T47D (cell line): ENCODE data around the gene PDE3B.
A peak's percentile ranks its signal among the peaks of the same experiment; 100 is the strongest.
"Not testable (repeated sequence)": the region's sequence is repeated elsewhere in the genome, so short reads cannot be mapped to it uniquely, and the experiment has no call there.

ENCODE experiments used
- DNase-seq, 2 experiments: peaks; one replicate each; pipeline versions ENCODE4 v3.0.0 to v3.0.0-alpha.2; 2011 to 2012; ENCODE audit warnings: low read depth in 1 of 2, low spot score in 1 of 2
- JUND ChIP-seq: IDR thresholded peaks from 2 replicates; pipeline ENCODE4 v1.6.1; 2012; ENCODE audit warnings: low read depth
- in situ Hi-C: cut with HindIII; loops from 2 replicates; pipeline ENCODE4 v1.10.0; 2016; ENCODE audit warnings: low sequenced_read_pairs, low pct_unique_long_range_greater_than_20kb

Gene PDE3B

DNA sequence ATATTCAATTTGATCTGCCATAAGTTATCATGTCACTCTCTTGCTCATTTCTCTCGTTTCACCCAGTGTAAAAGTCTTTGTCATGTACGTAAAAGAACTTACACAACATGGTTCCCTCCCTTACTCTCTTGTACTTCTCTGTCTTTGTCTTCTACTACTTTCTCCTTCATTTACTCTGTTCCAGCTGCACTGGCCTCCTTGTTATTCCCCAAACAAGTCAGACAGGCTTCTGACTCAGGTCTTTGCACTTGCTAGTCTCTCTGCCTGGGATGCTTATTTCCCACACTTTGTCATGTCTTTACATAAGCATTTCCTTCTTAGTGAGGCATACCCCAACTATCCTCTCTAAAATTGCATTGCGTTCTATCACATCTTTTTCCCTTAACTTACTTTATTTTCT lies 131.1 kb downstream of the PDE3B start:
- DNase-seq: peak in 1 of 2 experiments; percentile 50
- TF ChIP-seq JUND: no peak
- in situ Hi-C loops: no loop called here

- DNase-seq: no peak
- TF ChIP-seq JUND: no peak
- in situ Hi-C loops: no loop called here
These were observed 132.3 kb downstream of the PDE3B start for GRCh38 chr11:14775897-14776296.

GRCh38 chr11:14778460-14778859 lies 134.9 kb downstream of the PDE3B start:
- in situ Hi-C loops, DNase-seq: not testable (repeated sequence)

- in situ Hi-C loops: no loop called here
- no peak for DNase-seq
- no peak for TF ChIP-seq JUND
These were observed 140.2 kb downstream of the PDE3B start for GRCh38 chr11:14783788-14784187.

GRCh38 chr11:14784230-14784629 lies 140.6 kb downstream of the PDE3B start:
- no peak for DNase-seq
- TF ChIP-seq JUND: no peak
- in situ Hi-C loops: no loop called here

- in situ Hi-C loops: no loop called here
- DNase-seq: peak in 1 of 2 experiments; percentile 18
- no peak for TF ChIP-seq JUND
These were observed 146.4 kb downstream of the PDE3B start for GRCh38 chr11:14789879-14790484.

DNA sequence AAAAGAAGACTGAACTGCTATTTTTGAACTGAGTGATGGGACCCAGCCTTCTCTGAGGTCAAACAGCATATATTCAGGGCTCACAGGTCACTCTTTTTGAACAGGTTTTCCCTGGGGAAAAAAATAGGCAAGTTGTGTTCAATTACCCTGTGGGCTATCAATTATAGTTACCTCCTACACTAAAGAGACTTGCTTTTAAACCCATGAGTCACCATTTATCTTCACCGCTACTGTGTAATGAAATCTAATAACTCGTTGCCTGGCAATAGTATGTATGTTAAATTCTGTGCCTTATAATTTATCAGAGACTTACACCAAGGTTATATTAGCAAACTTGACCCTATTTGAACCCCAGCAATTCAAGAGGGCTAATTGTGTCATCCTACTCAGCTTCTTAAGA lies 149.9 kb downstream of the PDE3B start:
- no peak for DNase-seq
- in situ Hi-C loops: no loop called here
- TF ChIP-seq JUND: no peak

DNA sequence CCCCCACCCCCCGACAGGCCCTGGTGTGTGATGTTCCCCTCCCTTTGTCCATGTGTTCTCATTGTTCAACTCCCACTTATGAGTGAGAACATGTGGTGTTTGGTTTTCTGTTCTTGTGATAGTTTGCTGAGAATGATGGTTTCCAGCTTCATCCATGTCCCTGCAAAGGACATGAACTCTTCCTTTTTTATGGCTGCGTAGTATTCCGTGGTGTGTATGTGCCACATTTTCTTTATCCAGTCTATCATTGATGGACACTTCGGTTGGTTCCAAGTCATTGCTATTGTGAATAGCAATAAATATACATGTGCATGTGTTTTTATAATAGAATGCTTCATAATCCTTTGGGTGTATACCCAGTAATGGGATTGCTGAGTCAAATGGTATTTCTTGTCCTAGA lies 152.4 kb downstream of the PDE3B start:
- DNase-seq, in situ Hi-C loops: not testable (repeated sequence)

- in situ Hi-C loops: no loop called here
- no peak for TF ChIP-seq JUND
- no peak for DNase-seq
These were observed 160.2 kb downstream of the PDE3B start for GRCh38 chr11:14803846-14804245.

DNA sequence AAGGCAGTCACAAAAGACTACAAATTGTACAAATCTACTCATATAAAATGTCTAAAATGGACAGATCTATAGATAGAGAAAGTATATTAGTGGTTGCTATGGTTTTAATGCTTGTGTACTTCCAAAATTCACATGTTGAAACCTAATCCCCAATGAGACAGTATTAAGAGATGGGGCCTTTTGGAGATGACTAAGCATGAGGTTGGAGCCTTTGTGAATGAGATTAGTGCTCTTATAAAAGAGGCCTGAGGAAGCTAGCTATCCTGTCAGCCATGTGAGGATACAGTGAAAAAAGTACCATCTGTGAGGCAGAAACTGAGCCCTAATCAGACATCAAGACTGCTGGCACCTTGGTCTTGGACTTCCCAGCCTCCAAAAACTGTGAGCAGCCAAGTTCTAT lies 165.9 kb downstream of the PDE3B start:
- TF ChIP-seq JUND: no peak
- no peak for DNase-seq
- in situ Hi-C loops: no loop called here

DNA sequence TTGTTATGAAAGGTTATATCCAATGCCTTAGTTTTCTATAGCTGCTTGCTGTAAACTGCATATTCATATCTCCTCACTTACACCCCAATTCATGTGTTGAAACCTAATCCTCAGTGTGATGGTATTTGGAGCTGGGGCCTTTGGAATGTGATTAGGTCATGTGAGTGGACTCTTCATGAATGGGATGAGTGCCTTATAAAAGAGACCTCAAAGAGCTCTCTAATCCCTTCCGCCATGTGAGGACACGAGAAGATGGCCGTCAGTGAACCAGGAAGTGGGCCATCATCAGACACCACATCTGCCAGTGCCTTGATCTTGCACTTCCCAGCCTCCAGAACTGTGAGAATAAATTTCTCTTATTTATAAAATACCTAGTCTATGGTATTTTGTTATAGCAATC lies 169.2 kb downstream of the PDE3B start:
- no peak for DNase-seq
- TF ChIP-seq JUND: no peak
- in situ Hi-C loops: no loop called here

DNA sequence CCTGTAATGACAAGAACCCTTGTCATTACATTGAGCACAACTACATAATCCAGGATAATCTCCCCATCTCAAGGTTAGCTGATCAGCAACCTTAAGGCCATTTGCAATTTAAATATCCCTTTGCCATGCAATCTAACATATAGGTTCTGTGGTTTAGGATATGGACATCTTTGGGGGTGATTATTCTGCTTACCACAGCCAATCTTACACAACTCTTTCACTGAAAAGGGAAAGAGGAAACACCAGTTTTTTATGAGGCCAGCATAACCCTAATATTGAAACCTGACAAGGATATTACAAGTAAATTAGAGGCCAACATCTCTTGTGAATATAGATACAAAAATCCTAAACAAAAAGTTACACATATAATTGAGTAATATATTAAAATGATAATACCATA lies 169.9 kb downstream of the PDE3B start:
- TF ChIP-seq JUND: no peak
- in situ Hi-C loops: no loop called here
- no peak for DNase-seq

DNA sequence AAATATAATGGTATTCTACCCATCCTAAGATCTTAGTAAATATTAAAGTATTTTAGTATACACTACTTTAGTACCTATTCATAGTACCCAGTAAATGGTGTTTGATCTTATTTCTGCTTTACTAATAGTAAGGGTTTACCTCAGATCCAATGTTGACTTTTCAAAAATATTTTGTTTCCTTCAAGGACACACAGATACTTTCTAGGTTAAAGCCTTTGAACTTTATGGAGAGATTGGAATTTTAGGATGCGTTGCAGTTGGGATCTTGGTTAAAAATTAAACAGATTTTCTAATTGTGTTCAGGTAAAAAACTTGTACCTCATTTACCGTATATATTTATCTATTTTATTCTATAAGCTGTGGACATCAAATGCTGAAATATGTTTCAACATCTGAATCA lies 175.2 kb downstream of the PDE3B start:
- no peak for TF ChIP-seq JUND
- DNase-seq: no peak
- in situ Hi-C loops: no loop called here

- no peak for TF ChIP-seq JUND
- DNase-seq: no peak
- in situ Hi-C loops: no loop called here
These were observed 176.0 kb downstream of the PDE3B start for GRCh38 chr11:14819596-14819995.
